Retinal pigment epithelial cell (primary cell): ENCODE measurements around the gene KLF9.
A peak's percentile ranks its signal among the peaks of the same experiment; 100 is the strongest.

Experiments
- DNase-seq: peaks from one replicate; pipeline ENCODE4 v3.0.0-alpha.2; 2010; ENCODE audit warnings: low read depth
- H3K4me3 ChIP-seq: 2 replicates; pipeline ENCODE4 v1.5.1; 2011; ENCODE audit warnings: mild to moderate bottlenecking, low read length, control low read depth, moderate library complexity
- CTCF ChIP-seq: conservative IDR thresholded peaks from 2 replicates; pipeline ENCODE4 v1.5.1; 2011; ENCODE audit warnings: low read depth, low read length, control low read depth, inconsistent platforms

Gene KLF9

GRCh38 chr9:70413799-70414775, at the start of gene KLF9:
TSS of gene KLF9 (minus strand) at chr9:70414657. CDS start at chr9:70413363, 1,294 bp downstream.
- H3K4me3 ChIP-seq, result peak within 1 kb of the TSS; percentile 99
- TF ChIP-seq CTCF, result no peak
- peak; percentile 96 for DNase-seq

DNA sequence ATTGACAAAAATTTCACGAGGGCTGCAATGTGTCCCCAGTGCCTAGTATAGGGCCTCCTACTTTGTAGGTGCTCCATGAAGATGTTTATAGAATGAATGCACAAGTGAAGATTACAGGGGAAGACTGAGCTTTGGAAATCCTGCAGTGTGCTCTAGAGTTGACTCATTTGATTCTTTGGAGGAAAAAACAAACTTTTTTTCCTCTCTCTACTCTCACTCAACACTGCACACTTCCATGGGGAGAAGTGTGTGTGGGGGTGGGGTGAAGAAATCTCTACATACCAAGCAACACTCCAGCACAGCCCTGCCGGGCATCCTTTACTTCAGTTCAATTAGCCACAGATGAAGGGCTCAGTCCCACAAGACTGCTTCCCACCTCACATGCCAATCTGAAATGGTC, 49.4 kb upstream of the KLF9 start:
- DNase-seq, result no peak
- no peak overlapping the region for H3K4me3 ChIP-seq
- no peak for TF ChIP-seq CTCF

DNA sequence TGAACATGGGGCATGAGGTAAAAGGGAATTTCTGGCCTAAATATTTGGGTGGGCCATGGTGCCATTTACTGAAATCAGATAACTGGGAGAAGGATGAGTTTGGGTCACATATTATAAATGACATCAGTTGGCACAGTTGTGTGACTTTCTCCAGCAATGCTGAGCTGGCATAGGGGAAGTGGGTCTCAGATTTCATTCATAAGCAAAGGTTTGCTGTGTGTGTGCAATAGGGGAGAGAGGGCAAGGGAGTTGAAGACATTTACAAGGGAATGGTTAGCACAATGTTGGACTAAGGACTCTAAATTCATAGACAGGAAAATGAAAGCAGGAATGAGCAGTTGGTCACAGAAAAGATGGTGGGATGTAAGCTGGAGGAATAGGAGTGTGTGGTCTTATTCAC, 47.8 kb upstream of the KLF9 start:
- no peak overlapping the region for H3K4me3 ChIP-seq
- no peak for TF ChIP-seq CTCF
- DNase-seq, result no peak

DNA sequence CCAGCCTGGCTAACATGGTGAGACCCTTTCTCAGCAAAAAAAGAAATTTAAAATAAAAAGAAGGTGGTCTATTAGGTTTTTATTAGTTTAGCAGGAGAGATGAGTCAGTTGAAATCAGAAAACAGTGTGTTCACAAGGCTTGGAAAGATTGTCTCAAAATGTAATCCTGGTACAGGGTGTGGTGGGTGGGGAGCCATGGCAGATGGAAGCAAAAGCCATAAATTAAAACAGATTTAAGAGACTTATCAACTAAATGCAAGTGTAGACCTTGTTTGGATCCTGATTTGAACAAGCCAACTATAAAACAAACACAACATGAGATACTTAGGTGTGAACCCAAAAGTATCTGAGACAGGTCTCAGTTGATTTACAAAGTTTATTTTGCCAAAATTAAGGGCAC, 42.8 kb upstream of the KLF9 start:
- H3K4me3 ChIP-seq, result no peak overlapping the region
- TF ChIP-seq CTCF, result no peak
- no peak for DNase-seq

GRCh38 chr9:70455993-70456704, 41.7 kb upstream of the KLF9 start:
- DNase-seq, result no peak
- no peak overlapping the region for H3K4me3 ChIP-seq
- no peak for TF ChIP-seq CTCF

GRCh38 chr9:70452365-70452764, 37.9 kb upstream of the KLF9 start:
- no peak for TF ChIP-seq CTCF
- DNase-seq, result no peak
- H3K4me3 ChIP-seq, result no peak overlapping the region
